HL-60 (cell line): Measurements from ENCODE around the gene CNOT8.

ENCODE experiments used
- DNase-seq, 2 experiments: peaks; one replicate each; pipeline ENCODE4 v3.0.0-alpha.2; 2010 to 2020; ENCODE audit warnings: low read depth in 1 of 2, low spot score in 1 of 2
- H3K27ac ChIP-seq: fragments of 250-450 bp; sonication (Bioruptor Pico); replicated peaks from 2 replicates; pipeline ENCODE4 v1.5.1; 2020; ENCODE audit warnings: mild to moderate bottlenecking, moderate library complexity
- H3K27me3 ChIP-seq: fragments of 250-450 bp; sonication (Bioruptor Pico); 2 replicates; pipeline ENCODE4 v1.5.1; 2021; ENCODE audit warnings: mild to moderate bottlenecking, moderate library complexity; ENCODE audit not compliant: insufficient read depth, poor library complexity, severe bottlenecking
- H3K4me3 ChIP-seq: replicated peaks from 2 replicates; pipeline ENCODE4 v1.5.1; 2011; ENCODE audit warnings: mild to moderate bottlenecking, control low read depth, low read length; ENCODE audit not compliant: insufficient read depth
- CTCF ChIP-seq: IDR thresholded peaks from one replicate; pipeline ENCODE4 v1.5.1; 2011; ENCODE audit warnings: low read length, control low read depth, inconsistent platforms; ENCODE audit not compliant: insufficient read depth
- GABPA ChIP-seq: IDR thresholded peaks from 2 replicates; pipeline ENCODE4 v1.6.1; 2012; ENCODE audit warnings: low read depth
- POLR2AphosphoS5 ChIP-seq: IDR thresholded peaks from 2 replicates; pipeline ENCODE4 v1.6.1; 2012; ENCODE audit warnings: low read depth
- REST ChIP-seq: IDR thresholded peaks from 2 replicates; pipeline ENCODE4 v1.6.1; 2012; ENCODE audit warnings: low read depth; ENCODE audit not compliant: insufficient replicate concordance
- SPI1 ChIP-seq: IDR thresholded peaks from 2 replicates; pipeline ENCODE4 v1.6.1; 2012; ENCODE audit warnings: low read depth, mild to moderate bottlenecking, borderline replicate concordance

CNOT8 gene

GRCh38 chr5:154863291-154864080 is 5.1 kb downstream of the CNOT8 start:
- no peaks in the 10 kb centered on the region for H3K27me3 ChIP-seq
- no peak overlapping the region for H3K4me3 ChIP-seq
- TF ChIP-seq REST (no peak), POLR2AphosphoS5 (no peak), GABPA (no peak), CTCF (no peak), SPI1 (no peak)
- H3K27ac ChIP-seq = no peak overlapping the region
- DNase-seq = no peak

DNA sequence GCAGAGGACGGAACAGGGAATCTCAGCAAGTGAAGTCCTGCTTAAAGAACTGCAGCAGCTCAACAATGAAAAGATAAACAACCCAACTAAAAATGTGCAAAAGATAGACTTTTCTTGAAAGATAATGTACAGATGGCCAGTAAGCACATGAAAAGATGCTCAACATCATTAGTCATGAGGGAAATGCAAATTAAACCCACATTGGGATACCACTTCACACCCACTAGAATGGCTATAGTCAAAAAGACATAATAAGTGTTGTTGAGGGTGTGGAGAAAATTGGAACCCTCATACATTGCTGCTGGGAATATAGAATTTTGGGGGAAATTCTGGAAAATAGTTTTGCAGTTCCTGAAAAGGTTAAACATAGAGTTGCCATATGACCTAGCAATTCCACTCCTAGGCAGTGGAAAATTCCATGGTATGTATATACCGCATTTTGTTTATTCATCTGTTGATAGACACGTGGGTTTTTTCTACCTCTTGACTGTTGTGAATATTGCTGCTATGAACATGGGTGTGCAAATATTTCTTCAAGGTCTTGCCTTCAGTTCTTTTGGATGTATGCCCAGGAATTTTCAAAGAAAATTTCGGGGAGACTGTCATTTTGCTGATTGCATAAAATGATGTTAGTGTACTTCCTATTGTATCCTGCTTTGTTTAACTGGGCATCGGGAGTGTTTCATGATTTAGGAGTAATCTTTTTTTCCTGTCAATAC is 7.2 kb downstream of the CNOT8 start:
- Histone ChIP-seq H3K4me3 (no peak overlapping the region), H3K27me3 (no peaks in the 10 kb centered on the region), H3K27ac (no peak overlapping the region)
- no peak for TF ChIP-seq POLR2AphosphoS5
- TF ChIP-seq GABPA = no peak
- no peak for TF ChIP-seq REST
- TF ChIP-seq CTCF = no peak
- no peak for TF ChIP-seq SPI1
- no peak for DNase-seq

- DNase-seq = no peak
- Histone ChIP-seq H3K27me3 (no peaks in the 10 kb centered on the region), H3K27ac (no peak overlapping the region), H3K4me3 (no peak overlapping the region)
- TF ChIP-seq CTCF = no peak
- TF ChIP-seq GABPA = no peak
- no peak for TF ChIP-seq POLR2AphosphoS5
- TF ChIP-seq REST = no peak
- no peak for TF ChIP-seq SPI1
Measured at GRCh38 chr5:154866841-154867240, 8.4 kb downstream of the CNOT8 start.
